Loucy (cell line): ENCODE data around the gene MAST4.

Source experiments
- H2AFZ ChIP-seq: fragments of 200-600 bp; sonication (generic); 2 replicates; pipeline ENCODE4 v1.6.0; 2016; ENCODE audit warnings: antibody characterized with exemption, mild to moderate bottlenecking, low read length, moderate library complexity
- H3F3A ChIP-seq: fragments of 200-600 bp; 2 replicates; pipeline ENCODE4 v1.6.0; 2016; ENCODE audit warnings: antibody characterized with exemption, low read depth, mild to moderate bottlenecking
- H3K27me3 ChIP-seq: fragments of 200-600 bp; sonication (generic); 2 replicates; pipeline ENCODE4 v1.6.1; 2014; ENCODE audit warnings: low read length, mild to moderate bottlenecking; ENCODE audit not compliant: insufficient read depth, poor library complexity, severe bottlenecking
- H3K36me3 ChIP-seq: fragments of 200-600 bp; sonication (generic); 2 replicates; pipeline ENCODE4 v1.6.1; 2016; ENCODE audit warnings: low read length; ENCODE audit not compliant: insufficient read depth
- H3K4me1 ChIP-seq: fragments of 200-600 bp; sonication (generic); 2 replicates; pipeline ENCODE4 v1.5.1; 2014; ENCODE audit warnings: low read length, mild to moderate bottlenecking; ENCODE audit not compliant: insufficient read depth, poor library complexity, severe bottlenecking
- H3K4me2 ChIP-seq: fragments of 200-600 bp; sonication (generic); 2 replicates; pipeline ENCODE4 v1.6.0; 2014; ENCODE audit warnings: antibody characterized with exemption, low read length, low read depth, mild to moderate bottlenecking; ENCODE audit not compliant: poor library complexity, severe bottlenecking
- H3K4me3 ChIP-seq: fragments of 200-600 bp; sonication (generic); 2 replicates; pipeline ENCODE4 v1.5.1; 2014; ENCODE audit warnings: low read length, mild to moderate bottlenecking, mixed read lengths; ENCODE audit not compliant: poor library complexity, severe bottlenecking
- H3K79me2 ChIP-seq: fragments of 200-600 bp; sonication (generic); 2 replicates; pipeline ENCODE4 v1.6.1; 2014; ENCODE audit warnings: low read length; ENCODE audit not compliant: insufficient read depth
- H3K9ac ChIP-seq: fragments of 200-600 bp; sonication (generic); 2 replicates; pipeline ENCODE4 v1.6.0; 2014; ENCODE audit warnings: mild to moderate bottlenecking, low read depth, low read length, moderate library complexity; ENCODE audit not compliant: poor library complexity, severe bottlenecking
- H3K9me2 ChIP-seq: fragments of 200-600 bp; sonication (generic); replicated peaks from 2 replicates; pipeline ENCODE4 v1.6.1; 2016; ENCODE audit warnings: low read depth, low read length, mixed read lengths
- H3K9me3 ChIP-seq: fragments of 200-600 bp; sonication (generic); 2 replicates; pipeline ENCODE4 v1.6.1; 2014; ENCODE audit warnings: mild to moderate bottlenecking, antibody characterized with exemption, low read length, low read depth; ENCODE audit not compliant: insufficient read depth
- H4K20me1 ChIP-seq: fragments of 200-600 bp; sonication (generic); 2 replicates; pipeline ENCODE4 v1.6.0; 2014; ENCODE audit warnings: antibody characterized with exemption, low read length, mild to moderate bottlenecking; ENCODE audit not compliant: insufficient read depth, poor library complexity, severe bottlenecking
- CTCF ChIP-seq: fragments of 200-600 bp; sonication (generic); conservative IDR thresholded peaks from 2 replicates; pipeline ENCODE4 v1.5.1; 2014; ENCODE audit warnings: mild to moderate bottlenecking, antibody characterized with exemption, low read length
- EZH2phosphoT487 ChIP-seq: fragments of 200-600 bp; IDR thresholded peaks from 2 replicates; pipeline ENCODE4 v1.6.1; 2018; ENCODE audit warnings: antibody characterized with exemption, mild to moderate bottlenecking, moderate library complexity, borderline replicate concordance

The MAST4 gene

GRCh38 chr5:67098656-67099055 lies 502.5 kb downstream of the MAST4 start:
- TF ChIP-seq EZH2phosphoT487 (no peak), CTCF (no peak)
- Histone ChIP-seq H4K20me1 (no peaks in the 10 kb centered on the region), H3K9me2 (no peaks in the 10 kb centered on the region), H3K4me2 (no peak overlapping the region), H3F3A (no peaks in the 10 kb centered on the region), H2AFZ (no peak overlapping the region), H3K79me2 (no peaks in the 10 kb centered on the region), H3K9me3 (no peaks in the 10 kb centered on the region), H3K36me3 (peaks cover 53% of the 10 kb centered on the region; the same call in 1 of the 2 replicates), H3K27me3 (no peaks in the 10 kb centered on the region), H3K9ac (no peak overlapping the region), H3K4me1 (peaks cover 4% of the 10 kb centered on the region), H3K4me3 (no peak overlapping the region)

- Histone ChIP-seq H3K4me3 (no peak overlapping the region), H3K79me2 (no peaks in the 10 kb centered on the region), H3K9ac (no peak overlapping the region), H4K20me1 (no peaks in the 10 kb centered on the region), H3K27me3 (no peaks in the 10 kb centered on the region), H3K9me3 (no peaks in the 10 kb centered on the region), H2AFZ (no peak overlapping the region), H3K4me2 (no peak overlapping the region), H3K36me3 (peaks cover 70% of the 10 kb centered on the region; the same call in 1 of the 2 replicates), H3F3A (no peaks in the 10 kb centered on the region), H3K9me2 (no peaks in the 10 kb centered on the region), H3K4me1 (peaks cover 4% of the 10 kb centered on the region)
- no peak for TF ChIP-seq CTCF
- no peak for TF ChIP-seq EZH2phosphoT487
These were observed 504.1 kb downstream of the MAST4 start for GRCh38 chr5:67100301-67100700.

- Histone ChIP-seq H3F3A (no peaks in the 10 kb centered on the region), H3K9me3 (no peaks in the 10 kb centered on the region), H2AFZ (no peak overlapping the region), H3K4me1 (no peaks in the 10 kb centered on the region), H3K9me2 (no peaks in the 10 kb centered on the region), H3K27me3 (no peaks in the 10 kb centered on the region), H3K4me2 (no peak overlapping the region), H3K4me3 (no peak overlapping the region), H3K36me3 (peaks cover 68% of the 10 kb centered on the region; the same call in 1 of the 2 replicates), H4K20me1 (no peaks in the 10 kb centered on the region), H3K9ac (no peak overlapping the region), H3K79me2 (no peaks in the 10 kb centered on the region)
- TF ChIP-seq CTCF: no peak
- no peak for TF ChIP-seq EZH2phosphoT487
These were observed 506.5 kb downstream of the MAST4 start for GRCh38 chr5:67102708-67103107.
